ENCODE measurements around the gene ATP6V1F. TPM values are rescaled to one million over a fixed set of nuclear protein-coding genes. Genes with fewer than 3 reads are reported as not detected.
"Not testable (repeated sequence)": the region's sequence is repeated elsewhere in the genome, so short reads cannot be mapped to it uniquely, and the experiment has no call there.

ATP6V1F gene
- total RNA-seq, 1 donor from 2014 or later, result 69.3 TPM

DNA sequence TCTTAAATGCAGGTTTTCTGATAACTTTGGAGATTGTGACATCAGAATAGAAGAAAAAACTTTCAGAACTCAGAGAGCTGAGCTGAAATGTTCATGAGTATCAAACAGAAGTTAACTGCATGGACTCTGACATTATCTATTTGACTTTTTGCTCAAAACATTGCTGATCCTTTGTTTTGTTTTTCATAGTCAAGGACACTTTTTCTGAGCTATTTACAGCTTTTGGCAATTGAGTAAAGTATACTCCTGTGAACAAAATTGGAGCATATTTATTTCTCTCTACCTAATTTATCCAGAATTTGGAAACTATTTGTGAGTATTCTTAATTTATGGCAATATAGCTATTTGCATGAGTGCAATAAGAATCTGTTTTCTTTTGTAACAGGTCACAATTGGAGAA, 36.7 kb downstream of the ATP6V1F start:
- no peak for DNase-seq (ENCODE audit: low spot score)

DNA sequence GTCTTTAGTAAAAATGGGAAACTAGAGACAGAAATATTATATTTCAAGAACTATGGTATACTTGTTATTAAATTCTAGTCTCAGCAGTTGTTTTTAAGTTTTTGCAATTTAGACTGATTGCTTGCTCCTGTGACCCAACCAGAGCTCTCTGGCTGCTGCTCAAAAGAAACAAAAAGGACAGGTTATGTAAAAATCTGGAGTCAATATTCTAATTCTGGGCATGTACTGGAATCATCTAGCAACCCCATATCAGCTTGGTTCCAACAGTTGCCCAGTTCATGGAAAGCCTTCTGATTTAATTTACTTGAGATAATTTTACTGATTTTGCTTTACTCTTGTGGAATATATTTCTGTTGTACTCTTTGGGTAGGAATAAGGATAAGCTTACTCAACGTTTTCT, 37.6 kb downstream of the ATP6V1F start:
- DNase-seq (ENCODE audit: low spot score), result no peak

DNA sequence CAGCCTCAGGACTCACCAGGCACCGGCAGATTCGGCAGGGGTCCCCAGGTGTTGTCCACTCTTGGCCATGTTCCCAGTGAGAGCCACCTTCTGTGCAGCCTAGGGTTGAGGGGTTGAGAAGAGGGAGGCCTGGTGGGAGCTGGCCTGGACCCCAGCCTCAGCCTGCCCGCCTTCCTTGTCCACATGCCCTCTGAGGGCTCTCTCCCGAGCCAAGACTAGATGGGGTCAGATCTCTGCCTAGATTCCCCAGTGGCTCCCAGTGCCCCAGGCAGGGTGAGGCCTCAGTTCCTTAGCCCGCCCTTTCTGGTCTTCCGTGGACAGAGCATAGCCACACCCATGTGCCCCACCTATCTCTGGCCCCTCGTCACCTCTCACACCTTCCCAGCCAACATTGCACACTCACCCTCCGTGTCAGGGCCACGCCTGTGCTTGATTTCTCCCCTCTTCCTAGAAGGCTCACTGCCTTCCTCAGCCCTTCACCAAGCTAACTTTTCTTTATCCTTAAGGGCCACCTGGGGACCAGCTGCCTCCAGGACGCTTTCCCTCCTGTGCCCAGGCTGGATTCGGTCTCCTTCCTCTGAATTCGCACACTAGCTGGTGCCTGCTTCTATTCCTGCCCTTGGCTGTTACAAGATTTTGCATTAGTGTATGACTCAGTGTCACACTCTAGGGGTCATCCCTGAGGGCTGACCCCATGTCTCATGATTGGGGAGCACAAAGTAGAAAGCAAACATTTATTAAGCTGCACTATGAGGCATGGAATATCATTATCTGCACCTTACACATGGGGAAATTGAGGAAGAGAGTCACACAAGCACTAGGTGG, 40.3 kb downstream of the ATP6V1F start:
- DNase-seq (ENCODE audit: low spot score), result no peak

DNA sequence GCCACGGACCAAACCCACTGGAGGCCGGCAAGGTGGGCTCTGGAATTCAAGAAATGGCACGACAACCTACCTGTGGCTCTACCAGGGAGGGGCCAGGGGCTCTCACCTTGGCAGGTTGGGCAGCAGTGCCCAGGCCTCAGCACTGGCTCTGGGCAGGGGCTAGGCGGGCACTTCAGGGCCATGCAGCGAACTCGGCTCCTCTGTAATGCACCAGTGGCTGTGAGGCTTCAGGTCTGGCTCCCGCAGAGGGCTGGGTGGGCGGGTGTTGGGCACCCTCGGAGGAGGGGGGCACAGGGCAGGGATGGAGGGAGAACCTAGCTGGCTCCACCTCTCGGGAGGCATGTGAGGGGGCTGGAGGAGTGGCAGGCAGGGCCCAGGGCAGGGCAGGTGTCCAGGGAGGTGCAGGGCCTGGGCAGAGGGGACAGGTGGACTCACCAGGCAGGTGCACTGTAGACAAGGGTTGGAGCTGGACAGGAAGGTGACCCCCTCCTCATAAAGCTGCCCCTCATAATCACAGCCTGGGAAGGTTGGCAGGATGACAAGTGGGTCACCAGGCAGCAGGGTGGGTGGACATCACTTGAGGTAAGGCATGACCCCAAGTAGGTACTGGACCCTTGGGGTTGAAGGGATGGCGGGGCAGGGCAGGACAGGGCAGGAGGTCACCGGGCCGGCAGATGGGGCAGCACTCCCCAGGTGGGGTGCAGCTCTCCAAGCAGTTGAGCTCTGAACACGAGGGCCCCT, 41.1 kb downstream of the ATP6V1F start:
- no peak for DNase-seq (ENCODE audit: low spot score)

DNA sequence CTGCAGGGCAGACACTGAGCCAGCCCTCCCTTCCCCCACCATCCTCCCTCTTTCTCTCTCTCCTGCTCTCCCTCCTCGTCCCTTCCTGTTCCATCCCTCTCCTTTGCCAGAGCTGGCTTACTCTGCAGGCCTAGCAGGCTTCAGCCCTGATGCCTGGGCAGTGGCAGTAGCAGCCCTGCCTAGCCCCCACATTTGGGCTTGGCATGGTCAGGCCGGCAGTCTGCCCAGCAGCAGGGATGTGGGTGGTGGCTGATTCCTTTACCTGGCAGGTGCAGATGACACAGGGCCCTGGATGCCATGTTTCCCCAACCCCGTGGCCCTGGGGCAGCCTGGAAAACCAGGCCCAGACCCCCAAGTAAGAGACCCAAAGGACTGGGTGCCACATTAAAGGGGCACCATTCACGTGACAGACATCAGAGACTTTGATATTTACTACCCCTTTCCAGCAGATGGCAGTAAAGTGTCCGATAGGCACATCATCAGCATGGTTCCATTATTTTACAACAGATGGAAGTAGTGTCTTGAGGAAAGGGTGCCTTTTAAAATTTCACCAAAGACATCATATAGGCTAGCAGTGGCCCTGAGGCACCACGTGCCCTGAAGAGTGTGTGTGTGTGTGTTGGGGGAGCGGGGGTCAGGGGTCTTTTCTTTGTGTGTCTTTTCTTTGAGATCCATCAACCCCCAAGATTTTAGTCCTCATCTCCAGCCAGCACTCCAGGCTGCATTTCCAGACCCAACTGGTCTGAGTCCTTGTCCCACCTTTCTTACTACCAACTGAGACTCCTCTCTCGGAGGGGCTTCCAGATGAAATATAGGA, 41.9 kb downstream of the ATP6V1F start:
- DNase-seq (ENCODE audit: low spot score), result peak; percentile 35

DNA sequence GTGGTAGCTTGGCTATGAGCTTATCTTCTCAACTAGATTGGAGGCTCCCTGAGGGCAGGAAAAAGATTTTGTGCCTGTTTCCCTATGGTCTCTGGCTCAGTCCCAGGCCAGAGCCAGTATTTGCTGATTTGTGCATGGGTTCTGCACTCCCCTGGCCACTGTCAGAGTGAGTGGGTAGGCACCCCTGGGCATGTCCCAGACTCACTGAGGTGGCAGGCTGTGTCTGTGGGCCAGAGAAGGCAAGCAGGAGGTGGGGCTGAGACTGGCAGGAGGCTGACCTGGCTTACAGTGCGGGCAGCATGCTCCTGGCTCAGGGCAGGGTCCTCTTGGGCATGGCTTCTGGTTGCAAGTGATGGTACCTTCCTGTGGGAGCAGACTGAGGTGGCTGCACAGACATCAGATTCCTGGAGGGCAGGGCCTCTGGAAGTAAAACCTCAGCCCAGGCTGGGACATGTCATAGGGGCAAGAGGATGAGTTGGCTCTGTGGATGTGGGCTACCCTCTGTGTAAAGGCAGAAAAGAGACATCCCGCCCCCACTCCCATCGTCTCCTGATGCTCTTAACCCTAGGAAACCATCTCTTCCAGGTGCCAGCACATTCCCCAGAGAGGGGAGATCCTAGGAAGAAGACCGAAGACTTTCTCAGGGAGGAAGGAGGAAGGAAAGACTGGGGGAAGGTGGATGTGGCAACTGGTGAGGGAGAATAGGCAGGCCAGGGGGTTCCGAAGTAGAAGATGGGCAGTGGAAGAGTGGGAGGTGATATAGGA, 43.5 kb downstream of the ATP6V1F start:
- no peak for DNase-seq (ENCODE audit: low spot score)

DNA sequence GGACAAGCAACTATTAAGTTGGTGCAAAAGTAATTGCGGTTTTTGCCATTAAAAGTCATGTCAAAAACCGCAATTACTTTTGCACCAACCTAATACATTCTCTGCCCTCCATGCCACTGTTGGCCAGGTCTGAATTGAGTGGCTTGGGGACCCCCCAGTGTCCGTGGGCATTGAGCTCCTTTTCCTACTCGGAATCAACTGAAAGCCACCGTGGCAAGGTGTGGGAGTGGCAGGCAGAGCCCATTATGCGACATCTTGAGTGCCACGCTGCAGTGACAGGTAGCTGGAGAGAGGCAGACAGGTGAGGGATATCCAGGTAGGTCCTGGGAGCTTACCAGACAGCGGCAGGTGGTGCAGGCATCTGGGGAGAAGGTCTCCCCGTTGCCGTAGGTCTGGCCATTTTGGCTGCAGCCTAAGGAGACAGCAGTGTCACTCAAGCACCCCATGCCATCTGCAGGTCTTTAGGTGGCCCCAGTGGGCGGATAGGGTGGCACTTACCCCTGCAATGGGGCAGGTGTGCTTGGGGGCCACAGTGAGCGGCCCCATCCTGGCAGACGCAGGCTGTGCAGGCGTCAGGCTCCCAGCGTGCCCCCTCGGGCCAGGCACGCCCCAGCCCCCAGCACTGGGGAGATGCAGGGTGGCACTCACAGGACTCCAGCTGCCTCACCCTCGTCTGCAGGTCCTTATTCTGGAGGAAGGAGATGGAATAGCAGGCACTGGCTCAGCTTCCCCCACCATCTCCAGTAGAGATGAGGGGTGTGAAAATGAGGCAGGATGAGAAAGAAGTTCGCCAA, 44.3 kb downstream of the ATP6V1F start:
- DNase-seq (ENCODE audit: low spot score), result no peak

DNA sequence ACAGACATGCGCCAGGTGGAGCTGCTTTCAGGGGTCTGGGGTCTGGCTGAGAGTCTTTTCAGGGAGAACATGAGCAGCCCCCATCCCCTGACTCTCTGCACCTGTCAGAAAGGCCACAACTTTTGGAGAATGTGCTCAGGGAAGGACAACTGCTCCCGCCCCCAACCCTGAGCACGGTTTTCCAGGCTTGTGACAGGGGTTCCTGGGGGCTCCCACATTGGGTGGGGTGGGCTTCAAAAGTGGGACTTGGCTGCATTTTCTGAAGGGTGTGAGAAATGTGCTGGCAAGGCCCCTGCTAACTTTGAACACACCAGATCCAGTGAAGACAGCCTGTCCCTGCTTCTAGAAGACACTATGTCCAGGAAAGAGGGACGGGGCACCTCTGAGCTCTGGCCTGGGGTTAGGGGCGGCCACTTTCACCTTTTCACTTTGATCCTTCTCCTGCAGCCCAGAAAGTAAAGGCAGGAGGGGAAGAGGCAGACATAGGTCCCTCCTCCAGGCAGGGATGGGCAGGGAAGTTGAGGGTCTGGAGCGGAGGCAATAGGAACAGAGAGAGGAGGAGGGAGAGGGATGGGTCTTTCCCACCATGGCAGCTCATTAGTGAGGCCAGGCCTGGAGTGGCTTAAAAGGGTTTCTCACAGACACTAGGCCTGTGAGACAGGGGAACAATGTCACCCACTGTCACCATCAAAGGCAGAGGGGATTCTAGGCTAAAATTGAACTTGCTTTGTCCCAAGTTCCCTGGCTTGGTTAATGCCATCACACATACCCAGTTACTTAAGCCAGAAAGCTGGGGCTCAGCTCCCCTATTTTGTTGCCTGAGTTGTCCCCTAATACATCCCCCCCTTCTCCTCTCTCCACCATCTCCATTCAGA, 46.3 kb downstream of the ATP6V1F start:
- no peak for DNase-seq (ENCODE audit: low spot score)

DNA sequence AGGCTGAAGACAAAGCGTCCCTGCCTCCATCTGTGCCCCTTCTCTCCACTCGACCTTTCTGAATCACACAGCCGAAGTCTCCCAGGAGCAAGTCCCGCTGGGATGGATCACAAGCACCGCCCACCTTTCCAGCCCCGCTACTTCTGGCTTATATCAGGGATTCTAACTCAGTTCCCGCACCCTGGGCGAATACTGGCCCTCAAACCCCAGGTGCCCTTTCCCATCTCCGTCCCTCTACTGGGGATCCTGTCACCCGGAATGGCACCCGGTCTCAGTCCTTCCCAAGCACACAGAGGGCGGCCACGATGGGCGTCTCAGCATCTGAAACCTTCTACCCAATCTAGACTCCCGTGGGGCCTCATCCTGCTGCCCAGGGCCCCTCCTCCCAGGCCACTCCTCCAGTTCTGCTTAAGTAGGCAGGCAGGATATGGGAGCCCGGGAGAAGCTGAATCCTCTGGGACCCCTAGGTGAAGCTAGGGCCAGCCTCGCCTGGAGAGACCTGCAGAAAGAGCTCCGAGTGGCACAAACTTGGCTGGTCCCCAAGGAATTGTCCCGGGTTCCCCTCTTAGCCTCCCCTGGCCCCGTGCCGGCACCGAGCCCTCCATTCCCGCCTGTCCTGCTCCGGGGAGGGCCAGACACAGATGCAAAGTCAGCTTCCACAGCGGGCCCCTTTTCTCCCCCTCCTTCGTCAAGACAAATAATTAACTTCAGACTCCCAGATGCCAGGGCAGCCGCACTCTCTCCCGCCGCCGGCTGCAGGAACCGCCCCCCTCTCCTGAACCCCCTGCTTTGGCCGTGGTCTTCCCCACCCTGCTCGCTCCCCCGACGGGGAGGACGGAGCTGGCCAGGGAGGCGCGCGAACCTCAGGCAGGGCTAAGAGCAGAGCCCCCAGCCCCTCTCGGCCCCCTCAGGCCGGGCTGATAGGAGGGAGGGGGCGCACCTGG, 47.2 kb downstream of the ATP6V1F start:
- DNase-seq (ENCODE audit: low spot score), result peak; percentile 86

DNA sequence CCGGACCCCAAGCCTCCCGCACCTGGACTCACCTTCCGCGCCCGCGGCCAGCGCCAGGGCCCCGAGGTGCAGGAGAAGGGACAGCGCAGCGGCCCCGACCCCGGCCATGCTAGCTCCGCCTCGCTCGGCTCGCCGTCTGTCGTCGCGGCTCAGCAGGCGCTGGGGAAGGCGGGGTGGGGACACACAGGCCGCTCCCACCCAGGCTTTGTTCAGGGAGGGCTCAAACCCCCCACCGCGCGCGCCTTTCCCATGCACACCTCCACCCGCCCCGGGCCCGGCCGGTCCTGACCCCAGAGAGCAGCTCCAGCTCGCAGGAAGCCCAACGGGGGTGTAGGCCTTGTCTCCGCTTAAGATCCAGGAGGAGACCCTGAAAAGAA, 47.9 kb downstream of the ATP6V1F start, which contains the start of gene KCP:
TSS of gene KCP (minus strand) at position 141 of the 377 bp plus-strand sequence. CDS start at position 108, 33 bp downstream.
- peak; percentile 33 for DNase-seq (ENCODE audit: low spot score)

DNA sequence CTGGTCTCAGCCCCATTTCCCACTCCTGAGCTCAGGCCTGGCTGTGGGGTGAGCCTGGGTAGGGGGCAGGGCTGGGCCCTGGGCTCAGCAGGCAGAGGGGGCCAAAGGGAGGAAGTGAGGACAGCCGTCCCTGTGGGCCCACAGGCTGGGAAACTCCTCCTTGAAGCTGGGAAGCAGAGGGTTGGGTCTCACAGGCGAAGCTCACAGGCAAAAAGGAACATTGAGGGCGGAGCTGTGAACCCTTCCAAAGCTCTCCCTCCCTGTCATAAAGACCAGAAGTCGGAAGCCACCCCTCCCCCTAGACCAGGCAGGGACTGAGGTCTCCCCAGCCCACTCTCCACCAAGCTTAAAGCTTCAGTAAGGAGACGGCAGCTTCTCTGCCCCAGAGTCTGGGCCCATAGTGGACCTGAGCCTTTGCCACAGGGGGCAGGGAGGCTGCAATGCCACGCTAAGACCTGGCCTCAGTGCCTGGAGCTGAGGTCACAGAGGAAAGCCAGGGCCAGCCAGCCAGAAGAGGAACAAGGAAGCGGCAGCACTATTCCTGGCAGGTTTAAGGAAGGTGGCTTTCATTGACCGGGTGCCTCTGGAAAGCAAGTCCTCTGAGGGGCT, 48.9 kb downstream of the ATP6V1F start:
- peak; percentile 87 for DNase-seq (ENCODE audit: low spot score)

DNA sequence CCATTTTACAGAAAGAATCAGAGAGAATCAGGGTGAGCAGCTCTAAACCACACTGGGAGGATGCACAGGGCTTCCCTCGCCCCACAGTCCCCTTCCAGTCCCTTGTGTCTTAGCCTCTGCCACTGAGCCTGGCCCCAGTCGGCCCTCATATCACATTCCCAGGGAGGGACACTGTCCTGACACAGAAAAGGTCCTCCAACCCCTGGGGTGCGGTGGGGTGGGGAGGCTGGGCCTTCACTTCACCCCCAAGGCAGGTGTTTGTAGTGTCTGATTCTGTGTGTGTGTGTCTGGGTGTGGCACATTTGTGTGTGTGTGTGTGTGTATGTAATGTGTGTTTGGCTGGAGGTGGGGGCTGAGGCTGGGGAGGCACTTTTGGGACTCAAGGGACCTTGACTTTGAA, 49.6 kb downstream of the ATP6V1F start:
- no peak for DNase-seq (ENCODE audit: low spot score)

DNA sequence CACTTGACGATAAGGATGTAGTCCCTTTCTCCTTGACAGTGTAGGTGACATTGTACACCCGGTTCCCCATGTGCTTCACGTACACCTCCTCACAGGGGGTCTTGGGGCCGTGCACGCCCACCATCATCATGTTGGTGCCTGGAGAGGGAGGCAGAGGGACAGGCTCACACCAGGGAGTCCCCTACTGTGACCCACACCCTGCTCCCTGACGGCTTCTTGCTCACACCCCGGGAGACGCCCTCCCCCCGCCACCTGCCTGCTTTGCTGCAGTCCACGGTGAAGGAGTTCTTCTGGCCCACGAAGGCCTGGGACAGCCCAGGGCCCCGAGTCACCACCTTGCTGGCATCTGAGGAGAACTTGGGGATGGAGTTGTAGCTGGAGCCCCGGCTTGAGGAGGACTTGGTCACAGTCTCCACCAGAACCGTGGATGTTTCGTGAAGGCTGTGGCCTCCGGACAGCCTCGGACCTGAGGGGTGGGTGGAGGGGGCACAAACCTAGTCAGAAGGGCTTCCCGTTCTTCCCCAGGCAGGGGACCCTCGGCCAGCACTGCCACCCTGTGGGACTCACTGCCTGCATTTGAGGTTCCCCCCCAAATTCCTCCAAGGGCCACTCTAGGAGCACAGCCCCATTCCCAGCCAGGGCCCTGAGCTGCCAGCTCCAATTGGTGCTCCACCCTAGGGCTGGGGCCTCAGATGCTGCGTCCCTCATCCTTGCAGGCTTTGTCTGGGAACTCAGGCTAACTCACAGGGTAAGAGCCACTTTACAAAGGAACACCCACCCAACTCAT, 50.2 kb downstream of the ATP6V1F start:
- DNase-seq (ENCODE audit: low spot score), result not testable (repeated sequence)

DNA sequence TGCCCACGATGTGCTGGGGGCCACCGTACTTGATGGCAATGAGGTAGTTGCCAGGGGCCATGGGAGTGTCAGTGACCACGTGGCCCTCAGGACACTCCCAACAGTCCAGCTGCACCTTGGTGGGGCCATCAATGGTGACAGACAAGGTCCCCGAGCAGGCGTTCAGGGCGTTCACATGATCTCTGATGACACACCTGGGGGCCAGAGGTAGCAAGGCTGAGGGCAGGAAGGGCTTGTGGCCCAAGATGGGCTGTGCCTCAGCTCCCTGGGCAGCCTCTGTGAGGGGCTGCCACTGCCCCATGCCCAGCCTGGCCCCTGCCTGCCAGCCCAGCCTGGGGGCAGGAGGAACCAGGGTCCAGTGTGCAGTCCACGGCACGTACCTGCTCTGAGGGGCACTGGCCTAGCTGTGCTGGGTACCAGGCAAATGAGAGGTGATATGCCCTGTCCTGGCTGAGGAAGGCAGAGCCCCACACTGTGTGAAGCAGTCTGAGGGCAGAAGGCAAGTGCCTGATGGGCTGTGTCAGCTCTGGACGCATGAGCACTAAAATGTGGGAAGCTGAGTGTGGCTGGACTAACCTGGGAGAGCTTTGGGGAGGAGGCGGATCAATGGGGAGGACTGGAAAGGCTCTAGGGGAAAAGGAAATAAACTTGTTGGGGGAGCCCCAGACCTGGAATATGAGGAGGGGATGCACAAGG, 51.4 kb downstream of the ATP6V1F start:
- DNase-seq (ENCODE audit: low spot score), result no peak

DNA sequence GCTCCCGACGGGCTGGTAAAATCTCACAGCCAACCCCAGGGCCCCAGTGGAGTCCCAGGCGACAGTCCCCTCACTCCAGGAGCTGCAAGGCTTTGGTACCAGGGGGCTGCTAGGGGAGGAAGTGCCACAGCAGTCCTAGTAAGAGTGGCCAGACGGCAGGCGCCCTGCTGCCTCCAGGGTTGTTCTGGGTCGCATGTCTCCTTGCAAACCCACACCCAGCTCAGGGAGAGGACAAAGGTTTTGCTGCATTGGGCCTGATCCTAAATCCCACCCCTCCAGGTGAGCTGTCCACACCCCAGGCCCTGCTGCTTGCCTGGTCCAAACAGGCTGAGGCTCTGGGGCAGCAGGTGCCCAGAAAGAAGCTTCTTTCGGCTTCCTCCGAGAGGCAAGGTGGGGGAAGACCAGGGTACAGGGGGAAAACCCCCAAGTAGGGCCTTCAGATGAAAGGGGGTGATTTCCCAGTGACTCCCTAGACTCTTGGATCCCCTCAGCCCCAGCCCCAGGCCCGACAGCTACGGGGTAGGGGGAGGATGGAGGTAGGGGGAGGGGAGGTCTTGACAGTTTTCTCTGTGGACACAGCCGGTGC, 52.0 kb downstream of the ATP6V1F start:
- no peak for DNase-seq (ENCODE audit: low spot score)

DNA sequence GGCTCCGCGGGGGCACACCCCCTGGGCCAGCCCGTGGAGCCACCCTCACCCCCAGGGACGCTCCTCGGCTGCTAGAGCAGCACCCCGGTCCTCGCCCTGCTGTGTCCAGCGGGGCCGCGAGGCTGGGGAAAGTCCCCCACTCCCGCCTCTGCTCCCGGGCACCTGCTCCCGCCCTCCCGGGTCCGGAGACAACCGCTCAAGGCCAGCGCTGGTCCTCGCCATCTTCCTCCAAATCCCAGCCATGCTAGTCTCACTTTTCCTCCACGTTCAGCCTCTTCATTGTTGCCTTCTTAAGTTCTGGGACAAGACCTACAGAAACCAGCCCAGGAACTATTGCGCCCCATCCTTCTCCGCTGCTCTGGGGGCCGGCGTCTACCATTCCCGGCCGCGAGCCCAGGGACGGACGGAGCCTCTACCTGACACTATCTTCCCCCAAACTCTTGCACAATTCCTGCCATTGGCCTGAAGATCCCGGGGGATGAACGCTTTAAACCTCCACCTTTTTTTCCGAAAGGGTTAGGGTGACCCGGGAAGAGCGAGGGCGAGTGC, 52.7 kb downstream of the ATP6V1F start:
- no peak for DNase-seq (ENCODE audit: low spot score)
